SIG-M5 (cell line): ENCODE results near the gene CBL.
"Not testable (repeated sequence)": the region's sequence is repeated elsewhere in the genome, so short reads cannot be mapped to it uniquely, and the experiment has no call there.

Experiments used
- DNase-seq: peaks from one replicate; lab custom pipeline; 2025; lab: John Stamatoyannopoulos, UW

CBL gene

DNA sequence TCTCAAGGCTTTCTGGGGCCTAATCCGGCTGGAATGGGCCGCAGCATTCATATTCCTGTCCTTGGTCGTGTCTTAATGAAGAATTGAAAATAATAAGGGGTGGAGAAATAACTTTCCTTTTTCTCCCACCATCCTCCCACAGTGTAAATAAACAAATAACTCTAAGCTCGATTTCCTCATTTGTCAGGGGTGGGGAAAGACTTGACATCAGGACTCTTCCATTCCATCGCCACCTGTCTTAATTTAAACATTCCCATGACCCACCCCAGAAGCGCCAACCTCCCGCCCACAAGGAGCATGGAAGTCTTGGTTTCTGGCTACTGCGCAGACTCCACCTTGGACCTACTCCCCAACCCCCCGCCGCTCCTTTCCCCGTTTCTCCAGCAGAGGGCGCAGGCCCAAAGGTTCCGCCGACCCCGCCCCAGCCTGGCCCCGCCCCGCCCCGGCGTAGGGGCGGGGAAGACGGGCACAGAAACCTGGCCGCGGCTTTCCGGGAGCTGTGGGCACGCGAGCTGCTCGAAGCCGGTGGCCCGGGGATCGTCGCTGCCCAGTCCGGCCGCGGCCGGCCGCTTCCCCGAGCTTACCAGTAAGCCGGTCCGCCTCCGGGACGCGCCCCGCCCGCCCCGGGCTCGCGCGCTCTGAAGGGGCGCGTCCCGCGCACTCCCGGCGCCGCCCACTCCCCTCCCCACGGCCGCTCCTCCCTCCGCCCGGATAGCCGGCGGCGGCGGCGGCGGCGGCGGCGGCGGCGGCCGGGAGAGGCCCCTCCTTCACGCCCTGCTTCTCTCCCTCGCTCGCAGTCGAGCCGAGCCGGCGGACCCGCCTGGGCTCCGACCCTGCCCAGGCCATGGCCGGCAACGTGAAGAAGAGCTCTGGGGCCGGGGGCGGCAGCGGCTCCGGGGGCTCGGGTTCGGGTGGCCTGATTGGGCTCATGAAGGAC, at the start of gene CBL:
CBL (plus strand) TSS at position 766 of the 937 bp plus-strand sequence; CDS start at position 845, 79 bp downstream.
- no peak for DNase-seq

DNA sequence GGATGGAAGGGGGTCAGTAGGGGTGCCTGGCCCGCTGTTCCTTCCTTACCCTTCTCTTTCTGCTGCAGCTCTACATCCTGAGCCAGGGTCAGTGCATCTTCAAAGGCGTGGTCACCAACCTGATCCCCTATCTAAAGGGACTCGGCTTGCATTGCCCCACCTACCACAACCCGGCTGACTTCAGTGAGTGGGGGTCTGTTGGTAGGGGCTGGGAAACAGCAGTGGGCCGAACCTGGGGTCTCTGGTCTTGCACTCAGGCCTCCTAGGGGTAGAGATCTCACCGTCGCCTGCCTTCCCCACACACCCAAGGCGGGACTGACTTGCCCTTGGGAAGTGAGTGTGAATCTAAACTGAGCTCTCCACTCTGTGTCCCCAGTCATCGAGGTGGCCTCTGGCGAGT, 49.6 kb upstream of the CBL start:
- no peak for DNase-seq

DNA sequence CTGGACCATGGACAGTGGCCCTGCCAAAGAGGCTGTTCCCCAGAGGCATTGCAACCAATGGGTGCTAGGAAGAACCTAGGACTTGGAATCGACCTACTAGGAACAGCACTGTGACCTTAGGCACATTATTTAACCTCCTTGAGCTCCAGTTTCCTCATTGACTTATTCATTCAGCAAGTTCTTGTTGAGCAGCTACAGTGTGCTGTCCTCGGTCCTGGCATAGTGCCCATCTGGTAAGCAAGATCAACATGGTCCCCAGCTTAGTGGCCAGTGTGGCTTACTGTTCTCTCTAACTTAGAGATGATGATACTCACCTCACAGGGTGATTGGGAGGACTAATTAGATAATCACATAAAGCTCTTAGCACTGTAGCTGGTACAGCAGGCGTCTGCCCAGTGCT, 49.1 kb upstream of the CBL start:
- DNase-seq = no peak

DNA sequence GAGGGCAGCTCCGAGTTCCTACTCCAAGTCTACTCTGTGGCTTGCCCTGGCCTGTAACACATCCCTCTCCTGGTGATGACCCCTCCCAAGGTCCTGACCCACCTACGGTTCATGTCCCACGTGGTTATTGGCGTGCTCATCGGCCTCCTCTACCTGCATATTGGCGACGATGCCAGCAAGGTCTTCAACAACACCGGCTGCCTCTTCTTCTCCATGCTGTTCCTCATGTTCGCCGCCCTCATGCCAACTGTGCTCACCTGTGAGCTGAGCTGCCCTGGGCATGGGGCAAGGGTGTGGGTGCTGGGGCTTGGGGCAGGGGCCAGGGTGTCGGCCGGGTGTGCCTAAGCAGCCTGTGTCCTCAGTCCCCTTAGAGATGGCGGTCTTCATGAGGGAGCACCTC, 47.7 kb upstream of the CBL start:
- DNase-seq = no peak

DNA sequence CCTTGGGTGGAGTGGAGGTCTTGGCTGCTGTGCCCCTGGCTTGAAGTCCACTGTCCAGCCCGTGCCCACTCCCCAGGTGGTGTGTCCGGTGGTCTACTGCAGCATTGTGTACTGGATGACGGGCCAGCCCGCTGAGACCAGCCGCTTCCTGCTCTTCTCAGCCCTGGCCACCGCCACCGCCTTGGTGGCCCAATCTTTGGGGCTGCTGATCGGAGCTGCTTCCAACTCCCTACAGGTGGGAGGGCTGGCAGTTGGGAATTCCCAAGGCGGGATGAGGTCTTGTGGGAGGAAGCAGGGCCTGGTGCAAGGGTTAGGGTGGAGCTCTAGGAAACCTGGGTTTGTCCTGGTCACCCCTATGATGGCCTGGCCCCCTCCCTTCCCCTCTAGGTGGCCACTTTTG, 46.0 kb upstream of the CBL start:
- no peak for DNase-seq

DNA sequence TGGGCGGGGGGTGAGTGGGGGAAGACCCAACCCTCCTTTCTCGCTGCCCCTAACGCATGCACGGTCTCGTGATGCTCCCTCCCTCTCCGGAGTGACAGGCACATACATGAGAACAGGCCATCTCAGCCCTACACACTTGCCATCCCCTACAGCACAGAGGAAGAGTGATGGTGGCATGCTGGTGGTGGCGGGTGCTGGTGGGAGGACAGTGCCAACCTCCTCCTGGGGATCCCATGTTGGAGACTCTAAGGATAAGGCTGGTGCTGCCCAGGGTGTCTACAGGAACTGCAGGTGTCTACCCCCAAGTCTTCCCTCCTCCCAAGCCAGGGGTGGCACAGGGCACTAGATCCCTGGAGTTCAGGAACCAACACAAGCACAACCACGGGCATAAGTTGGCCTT, 44.3 kb upstream of the CBL start:
- no peak for DNase-seq

DNA sequence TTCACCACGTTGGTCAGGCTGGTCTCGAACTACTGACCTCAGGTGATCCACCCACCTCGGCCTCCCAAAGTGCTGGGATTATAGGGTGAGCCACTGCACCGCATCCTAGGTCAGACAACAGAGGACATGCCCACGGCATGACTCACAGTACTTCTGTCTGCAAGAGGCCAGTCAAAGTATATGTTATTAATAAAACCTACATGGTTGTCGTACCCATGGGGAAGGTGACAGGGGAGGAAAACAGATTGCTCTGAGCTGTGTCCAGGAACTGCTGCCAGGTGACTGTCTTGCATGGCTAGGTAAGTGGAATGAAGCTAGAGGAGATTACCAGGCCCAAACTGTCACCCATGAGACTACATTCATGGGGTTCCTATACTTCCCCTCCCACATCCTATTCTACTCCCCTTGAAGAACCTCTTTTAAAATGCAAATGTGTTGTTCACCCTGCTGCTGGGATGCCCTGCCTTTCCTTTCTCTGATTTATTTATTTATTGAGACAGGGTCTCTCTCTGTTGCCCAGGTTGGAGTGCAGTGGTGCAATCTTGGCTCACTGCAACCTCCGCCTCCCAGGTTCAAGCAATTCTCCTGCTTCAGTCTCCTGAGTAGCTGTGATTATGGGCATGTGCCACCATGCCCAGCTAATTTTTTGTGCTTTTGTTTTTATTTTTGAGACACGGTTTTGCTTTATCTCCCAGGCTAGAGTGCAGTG, 39.6 kb upstream of the CBL start:
- DNase-seq = no peak

DNA sequence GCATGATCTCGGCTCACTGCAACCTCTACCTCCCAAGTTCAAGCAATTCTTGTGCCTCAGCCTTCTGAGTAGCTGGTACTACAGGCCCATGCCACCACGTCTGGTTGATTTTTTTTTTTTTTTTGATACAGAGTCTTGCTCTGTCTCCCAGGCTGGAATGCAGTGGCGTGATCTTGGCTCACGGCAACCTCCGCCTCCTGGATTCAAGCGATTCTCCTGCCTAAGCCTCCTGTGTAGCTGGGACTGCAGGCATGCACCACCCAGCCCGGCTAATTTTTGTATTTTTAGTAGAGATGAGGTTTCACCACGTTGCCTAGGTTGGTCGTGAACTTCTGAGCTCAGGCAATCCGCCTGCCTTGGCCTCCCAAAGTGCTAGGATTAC, 39.1 kb upstream of the CBL start:
- not testable (repeated sequence) for DNase-seq

DNA sequence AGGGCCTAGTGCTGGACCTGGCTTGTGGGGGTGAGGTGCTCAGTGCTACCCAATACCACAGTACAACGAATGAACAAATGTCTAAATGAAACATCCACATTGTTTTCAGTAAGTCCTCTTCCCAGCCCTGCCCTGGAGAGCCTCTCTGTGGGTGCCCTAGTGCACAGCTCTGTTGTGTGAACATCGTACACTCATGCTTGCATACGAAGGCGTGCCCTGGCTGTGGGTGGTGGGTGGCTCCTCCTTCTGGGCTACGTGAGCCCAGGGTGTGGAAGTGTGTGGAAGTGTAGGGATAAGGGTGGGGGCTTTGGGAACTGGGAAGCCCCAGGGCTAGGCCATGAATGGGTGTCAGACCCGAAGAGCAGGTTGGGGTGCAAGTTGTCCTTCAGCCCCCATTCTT, 38.2 kb upstream of the CBL start:
- DNase-seq = no peak

DNA sequence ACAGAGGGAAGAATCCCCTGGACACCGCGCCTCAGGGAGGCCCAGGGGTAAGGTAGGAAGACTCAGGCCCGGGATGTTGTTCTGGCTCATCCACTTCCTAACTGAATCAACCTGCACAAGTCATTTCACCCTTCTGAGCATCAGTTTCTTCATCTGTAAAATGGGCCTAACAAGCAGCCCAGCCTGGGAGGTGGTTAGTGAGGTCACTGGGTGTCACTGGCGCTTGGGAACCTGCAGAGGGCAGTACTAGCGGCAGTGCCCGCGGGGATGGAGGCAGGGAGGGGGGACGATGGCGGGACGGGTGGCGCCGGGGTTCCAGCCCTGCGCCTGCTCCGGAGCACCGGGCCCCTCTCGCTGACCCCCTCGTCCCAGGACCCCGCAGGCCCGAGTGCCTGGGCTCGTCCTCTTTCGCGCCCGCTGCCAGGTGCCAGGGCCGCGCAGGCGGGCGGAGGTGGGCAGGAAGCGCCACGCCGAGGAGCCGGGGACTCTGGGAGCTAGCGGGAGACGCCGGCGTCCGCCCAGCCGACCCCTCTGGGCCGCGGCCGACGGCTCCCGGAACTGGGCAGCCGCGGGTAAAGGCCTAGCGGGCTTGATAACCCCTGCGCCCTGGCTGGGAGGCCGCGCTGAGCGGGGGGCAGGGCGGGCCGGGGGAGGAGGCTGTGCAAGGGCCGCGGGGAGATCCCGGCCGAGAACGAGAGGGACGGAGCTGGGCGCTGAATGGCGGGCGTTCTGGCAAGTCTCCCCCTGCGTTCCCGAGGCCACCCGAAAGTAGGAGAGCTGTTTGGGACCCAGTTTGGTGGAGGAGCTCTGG, 37.5 kb upstream of the CBL start, which contains the start of gene NLRX1:
NLRX1 (plus strand) TSS at position 255 of the 811 bp plus-strand sequence. CDS start 2,679 bp downstream, outside the sequence.
- DNase-seq = no peak

DNA sequence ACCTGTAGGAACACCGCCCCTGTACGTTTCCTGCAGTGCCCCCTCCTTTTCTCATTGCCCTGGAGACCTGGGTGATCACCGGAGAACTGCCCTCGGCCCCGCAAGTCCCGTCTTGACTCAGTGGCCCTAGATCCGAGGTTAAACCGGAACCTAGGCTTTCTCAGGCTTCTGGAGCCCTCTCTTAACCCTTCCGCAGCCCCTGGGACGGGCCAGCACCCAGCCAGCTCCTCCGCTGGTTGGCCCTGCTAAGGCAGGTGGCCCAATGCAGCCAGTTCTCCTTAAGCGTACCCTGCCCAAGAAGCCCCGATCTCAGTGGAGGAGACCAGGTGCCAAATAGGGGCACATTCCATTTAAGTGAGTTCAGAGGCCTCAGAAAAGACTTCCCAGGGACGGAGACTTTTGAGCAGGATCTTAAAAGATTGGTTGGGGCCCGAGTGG, 36.8 kb upstream of the CBL start:
- no peak for DNase-seq

DNA sequence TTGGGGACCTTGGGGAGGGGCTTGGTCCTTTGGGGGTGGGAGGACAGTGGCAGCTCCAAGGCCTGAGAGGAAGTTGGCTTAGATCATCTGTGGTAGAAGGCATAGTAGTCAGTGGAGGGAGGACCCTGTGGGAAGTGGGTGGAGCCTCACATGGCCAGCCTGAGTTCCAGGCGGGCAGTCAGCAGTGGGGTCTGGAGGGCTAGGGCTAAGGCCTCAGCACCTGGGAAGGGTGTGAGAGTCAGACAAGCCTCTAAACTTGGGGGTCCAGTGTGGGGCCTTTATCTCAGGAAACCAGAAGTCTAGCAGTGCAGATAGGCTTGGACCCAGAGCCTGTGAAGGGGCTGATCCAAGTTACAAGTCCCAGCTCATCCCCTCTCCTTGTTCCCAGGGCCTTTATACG, 33.6 kb upstream of the CBL start:
- no peak for DNase-seq

DNA sequence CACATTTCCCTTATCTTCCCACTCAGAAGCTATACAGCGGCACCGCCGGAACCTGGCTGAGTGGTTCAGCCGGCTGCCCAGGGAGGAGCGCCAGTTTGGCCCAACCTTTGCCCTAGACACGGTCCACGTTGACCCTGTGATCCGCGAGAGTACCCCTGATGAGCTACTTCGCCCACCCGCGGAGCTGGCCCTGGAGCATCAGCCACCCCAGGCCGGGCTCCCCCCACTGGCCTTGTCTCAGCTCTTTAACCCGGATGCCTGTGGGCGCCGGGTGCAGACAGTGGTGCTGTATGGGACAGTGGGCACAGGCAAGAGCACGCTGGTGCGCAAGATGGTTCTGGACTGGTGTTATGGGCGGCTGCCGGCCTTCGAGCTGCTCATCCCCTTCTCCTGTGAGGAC, 32.7 kb upstream of the CBL start:
- DNase-seq = no peak

DNA sequence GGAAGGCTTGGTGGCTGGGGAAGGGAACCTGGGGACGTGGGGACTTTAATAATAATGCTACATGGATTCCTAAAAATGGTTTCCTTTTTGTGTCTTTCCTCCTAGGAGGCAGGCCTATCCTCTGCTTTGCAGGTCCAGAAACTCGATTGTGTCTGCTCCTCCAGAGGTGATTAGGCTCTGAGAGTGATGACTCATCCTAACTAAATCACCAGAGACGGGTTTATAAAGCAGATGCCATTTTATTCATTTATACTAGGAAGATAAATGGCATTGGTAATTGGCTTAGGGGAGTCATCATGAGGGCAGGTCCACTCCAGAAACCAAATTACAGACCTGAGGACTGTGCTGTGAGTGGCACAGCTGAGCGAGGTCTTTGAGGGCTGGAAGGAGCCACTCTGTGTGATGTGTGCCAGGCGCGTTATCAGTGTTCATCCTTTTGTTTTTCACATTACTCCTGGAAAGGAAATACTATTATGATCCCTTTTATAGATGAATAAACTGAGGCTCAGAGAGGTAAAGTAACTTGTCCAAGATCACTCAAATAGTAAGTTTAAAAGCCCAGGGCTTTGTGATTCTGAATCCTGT, 30.6 kb upstream of the CBL start:
- no peak for DNase-seq

DNA sequence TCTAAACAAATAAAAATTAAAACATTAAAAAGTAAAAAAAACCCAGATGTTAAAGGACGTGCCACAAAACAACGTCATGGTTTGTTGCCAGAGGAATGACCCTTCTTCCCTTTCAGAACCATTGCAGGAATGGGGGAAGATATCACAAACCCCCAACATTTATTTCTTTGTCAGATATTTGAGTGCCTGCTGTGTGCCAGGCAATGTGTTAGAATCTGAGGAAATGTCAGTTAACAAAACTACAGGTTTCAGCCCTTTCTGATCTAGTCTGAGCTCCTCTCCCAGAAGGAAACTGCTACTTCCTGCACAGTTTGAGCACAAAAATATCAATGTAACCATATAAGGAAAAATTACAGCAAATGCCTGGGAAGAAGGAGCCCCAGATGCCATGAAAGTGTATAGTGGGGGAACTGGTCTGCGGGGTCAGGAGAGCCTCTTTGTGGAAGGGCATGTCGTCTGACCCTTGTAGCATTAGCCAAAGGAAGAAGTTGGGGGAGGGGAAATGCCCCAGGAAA, 27.9 kb upstream of the CBL start:
- no peak for DNase-seq

DNA sequence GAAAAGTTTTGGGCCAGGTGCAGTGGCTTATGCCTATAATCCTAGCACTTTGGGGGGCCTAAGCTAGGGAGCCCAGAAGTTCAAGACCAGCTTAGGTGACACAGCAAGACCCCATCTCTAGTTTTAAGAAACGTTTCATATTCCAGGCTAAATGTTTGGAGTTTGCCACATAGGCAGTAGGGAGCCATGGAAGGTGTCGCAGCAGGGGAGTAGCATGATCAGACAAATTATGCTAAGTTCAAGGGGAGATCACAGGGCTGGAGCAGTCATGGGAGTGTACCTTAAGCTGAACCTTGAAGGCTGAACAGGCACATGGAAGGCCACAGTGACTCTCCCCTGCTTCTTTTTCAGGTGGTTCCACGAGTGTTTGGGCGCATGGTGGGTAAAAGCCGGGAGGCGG, 26.8 kb upstream of the CBL start:
- no peak for DNase-seq

DNA sequence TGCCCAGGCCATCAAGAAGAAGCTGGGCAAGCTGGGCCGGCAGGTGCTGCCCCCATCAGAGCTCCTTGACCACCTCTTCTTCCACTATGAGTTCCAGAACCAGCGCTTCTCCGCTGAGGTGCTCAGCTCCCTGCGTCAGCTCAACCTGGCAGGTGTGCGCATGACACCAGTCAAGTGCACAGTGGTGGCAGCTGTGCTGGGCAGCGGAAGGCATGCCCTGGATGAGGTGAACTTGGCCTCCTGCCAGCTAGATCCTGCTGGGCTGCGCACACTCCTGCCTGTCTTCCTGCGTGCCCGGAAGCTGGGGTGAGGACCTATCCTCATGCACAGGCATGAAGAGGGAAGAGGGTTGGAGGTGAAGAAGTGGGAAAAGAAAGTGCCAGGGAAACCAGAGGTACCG, 26.2 kb upstream of the CBL start:
- DNase-seq = no peak

DNA sequence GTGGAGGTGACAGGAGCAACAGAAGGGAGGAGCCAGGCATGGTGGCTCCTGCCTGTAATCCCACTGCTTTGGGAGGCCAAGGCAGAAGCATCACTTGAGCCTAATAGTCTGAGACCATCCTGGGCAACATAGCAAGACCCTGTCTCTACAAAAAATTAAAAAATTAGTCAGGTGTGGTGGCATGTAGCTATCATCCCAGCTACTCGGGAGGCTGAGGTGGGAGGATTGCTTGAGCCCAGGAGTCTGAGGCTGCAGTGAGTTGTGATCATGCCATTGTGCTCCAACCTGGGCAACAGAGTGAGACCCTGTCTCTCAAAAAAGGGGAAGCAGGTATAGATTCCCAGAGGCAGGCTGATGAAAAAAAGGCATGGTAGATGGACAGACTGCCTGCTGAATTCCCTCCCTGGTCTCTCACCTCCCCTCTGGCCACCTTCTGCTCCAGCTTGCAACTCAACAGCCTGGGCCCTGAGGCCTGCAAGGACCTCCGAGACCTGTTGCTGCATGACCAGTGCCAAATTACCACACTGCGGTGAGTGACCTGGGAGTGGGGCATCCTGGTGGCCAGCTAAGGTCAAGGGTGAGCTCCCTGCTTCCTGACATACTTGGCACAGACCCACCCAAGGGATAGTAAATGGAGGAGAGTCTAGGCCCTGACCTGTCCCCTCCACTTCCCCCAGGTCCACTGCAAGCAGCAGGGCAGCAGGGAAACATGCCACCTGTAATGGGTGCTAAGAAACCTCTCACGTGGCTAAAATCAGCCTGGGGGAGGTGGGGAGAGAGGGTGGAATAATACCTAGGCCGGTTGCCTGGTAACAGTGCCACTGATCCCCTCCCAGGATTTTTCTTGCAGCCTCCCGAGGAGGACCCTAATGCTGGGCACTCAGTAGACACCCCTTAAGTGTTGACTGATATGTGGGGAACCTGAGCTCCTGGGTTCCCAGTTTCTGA, 25.1 kb upstream of the CBL start:
- no peak for DNase-seq

DNA sequence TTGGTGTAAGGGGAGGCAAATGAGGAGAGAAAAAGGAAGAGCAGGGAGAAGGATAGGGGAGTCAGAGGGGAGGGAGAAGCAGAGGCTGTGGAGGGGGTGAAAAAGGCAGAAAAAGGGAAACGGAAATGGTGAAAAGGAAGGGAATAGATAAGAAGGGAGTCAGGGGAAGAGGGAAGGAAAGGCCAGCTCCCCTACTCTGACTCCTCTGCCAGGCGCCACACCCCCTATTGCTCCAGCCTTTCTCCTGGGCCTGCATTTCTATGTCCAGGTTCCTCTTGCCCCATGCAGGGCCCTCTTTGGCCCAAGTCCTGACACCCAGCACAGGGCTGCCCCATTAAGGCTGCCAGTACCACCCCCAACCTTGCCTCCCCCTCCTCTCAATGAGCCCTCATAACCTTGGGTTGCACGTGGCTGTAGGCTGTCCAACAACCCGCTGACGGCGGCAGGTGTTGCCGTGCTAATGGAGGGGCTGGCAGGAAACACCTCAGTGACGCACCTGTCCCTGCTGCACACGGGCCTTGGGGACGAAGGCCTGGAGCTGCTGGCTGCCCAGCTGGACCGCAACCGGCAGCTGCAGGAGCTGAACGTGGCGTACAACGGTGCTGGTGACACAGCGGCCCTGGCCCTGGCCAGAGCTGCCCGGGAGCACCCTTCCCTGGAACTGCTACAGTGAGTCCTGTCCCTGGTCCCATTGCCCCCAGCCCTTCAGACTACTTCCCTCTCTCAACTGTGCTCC, 24.3 kb upstream of the CBL start:
- no peak for DNase-seq

DNA sequence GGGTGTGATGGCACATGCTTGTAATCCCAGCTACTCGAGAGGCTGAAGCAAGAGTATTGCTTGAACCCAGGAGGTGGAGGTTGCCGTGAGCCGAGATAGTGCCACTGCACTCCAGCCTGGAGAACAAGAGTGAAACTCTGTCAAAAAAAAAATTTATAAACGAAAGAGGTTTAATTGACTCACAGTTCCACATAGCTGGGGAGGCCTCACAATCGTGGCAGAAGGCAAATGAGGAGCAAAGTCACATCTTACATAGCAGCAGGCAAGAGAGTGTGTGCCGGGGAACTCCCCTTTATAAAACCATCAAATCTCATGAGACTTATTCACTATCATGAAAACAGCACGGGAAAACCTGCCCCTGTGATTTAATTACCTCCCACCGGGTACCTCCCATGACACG, 21.7 kb upstream of the CBL start:
- not testable (repeated sequence) for DNase-seq
